ENCODE results near the gene KRTAP4-9.
"Not testable (repeated sequence)": the region's sequence is repeated elsewhere in the genome, so short reads cannot be mapped to it uniquely, and the experiment has no call there.

The KRTAP4-9 gene

DNA sequence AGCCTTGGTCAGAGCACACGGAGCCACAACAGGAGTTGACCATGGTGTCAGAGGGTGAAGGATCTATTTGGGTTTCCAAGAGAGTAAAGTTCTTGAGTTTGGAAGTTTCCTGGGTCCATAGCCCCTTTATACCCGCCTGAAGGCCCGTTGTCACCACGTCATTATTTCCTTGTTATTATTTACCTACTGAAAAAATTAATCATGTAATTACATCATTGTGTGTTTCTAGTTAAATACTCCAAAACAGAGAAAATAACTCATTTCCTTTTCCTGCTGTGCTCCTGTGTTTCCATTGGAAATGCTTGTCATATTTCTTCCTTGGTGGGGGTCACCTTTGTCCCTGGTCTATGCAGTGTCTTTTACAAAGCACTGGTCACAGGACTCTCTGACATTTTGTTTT, 7.1 kb upstream of the KRTAP4-9 start, which contains the start of gene KRTAP4-8:
KRTAP4-8 (minus strand) TSS at position 101 of the 400 bp plus-strand sequence; CDS start at position 43, 58 bp downstream.
- no peak for DNase-seq (ENCODE audit: low spot score)

DNA sequence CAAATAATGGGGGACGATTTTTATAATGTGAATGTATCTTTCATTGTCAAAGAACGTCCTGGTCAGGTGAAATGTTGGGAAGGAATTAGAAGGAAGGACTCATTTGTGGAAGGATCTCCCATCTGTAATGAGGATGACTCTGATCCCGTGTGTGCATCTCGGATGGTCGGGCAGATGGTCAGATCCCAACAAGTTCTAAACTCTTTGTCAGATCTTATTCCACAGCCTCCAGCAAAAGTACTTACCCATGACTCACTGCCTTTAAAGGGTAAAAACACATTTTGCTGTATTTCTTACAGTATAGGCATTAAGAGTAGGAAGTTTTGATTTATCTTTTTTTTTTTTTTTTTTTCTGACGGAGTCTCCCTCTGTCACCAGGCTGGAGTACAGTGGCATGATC, 6.7 kb upstream of the KRTAP4-9 start:
- DNase-seq (ENCODE audit: low spot score), result no peak

DNA sequence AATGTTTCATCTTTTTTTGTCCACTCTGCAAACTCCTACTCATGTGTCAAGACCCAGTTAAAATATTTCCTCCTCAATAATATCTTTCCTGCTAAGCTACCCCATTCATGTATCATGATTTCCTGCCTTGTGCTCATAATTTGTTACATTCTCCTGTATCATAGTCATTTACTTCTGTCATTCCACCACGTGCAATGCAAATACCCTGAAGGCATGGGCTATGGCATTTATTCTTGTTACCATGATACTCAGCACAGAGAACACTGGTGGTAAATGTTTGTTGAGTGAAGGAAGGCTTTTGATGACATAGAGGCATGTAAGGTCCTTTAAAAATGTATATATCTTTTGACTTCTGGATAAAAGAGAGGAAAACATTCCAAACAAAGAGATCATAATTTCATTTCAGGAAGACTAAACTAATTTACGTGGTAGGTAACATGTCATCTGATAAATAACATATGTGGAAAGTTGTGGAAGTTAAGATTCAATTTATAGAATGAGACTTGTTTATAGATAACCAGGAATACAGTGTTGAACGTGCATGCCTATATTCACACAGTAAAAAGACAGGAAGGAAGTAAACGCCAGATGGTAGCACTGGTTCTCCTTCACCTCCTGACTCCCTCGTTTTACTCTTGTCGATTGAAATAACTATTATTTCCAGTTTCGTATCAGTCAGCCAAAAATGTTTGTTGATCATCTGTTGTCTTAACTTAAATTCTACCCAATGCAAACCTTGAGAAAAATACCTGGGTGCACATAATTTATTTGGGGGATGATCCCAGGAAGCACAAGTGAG, 5.3 kb upstream of the KRTAP4-9 start:
- DNase-seq (ENCODE audit: low spot score), result not testable (repeated sequence)

DNA sequence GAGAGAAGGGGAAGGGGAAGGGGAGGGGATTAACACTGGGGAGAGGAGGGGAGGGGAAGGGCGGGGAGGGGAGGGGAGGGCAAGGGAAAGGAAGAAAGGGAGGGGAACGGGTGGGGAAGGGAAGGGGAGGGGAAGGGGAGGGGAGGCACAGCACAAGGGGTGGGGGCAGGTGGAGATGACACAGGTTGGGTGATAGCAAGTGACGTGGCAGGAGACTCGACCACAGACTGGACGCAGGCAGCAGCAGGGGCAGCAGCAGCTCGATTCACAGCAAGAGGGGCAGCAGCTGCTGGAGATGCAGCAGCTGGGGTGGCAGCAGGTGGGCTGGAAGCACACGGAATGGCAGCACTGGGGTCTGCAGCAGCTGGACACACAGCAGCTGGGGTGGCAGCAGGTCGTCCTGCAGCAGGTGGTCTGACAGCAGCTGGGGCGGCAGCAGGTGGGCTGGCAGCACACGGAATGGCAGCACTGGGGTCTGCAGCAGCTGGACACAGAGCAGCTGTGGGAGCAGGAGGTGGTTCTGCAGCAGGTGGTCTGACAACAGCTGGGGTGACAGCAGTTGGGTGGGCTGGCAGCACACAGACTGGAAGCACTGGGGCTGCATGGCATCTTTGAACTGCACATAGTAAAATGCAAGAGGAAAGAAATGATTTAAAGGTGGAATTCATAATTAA, 3.5 kb upstream of the KRTAP4-9 start, which contains the start of gene KRTAP4-16:
KRTAP4-16 (minus strand) TSS at position 624 of the 674 bp plus-strand sequence; CDS start at position 624, 0 bp downstream.
- no peak for DNase-seq (ENCODE audit: low spot score)

DNA sequence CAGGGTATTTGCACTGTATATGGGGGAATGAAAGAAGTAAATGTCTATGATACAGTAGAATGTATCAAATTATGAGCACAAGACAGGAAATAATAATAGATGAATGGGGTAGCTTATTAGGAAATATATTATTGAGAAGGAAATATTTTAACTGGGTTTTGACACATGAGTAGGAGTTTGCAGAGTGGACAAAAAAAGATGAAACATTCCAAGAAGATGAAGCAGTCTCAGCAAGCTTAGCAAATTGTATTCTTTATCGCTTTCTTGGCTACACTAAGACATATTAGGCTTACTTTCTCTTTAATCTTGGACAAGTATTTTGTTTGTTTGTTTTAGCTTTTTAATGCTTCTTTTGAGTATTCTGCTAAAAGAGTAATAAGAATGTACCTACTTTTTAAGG, 1.3 kb upstream of the KRTAP4-9 start:
- DNase-seq (ENCODE audit: low spot score), result no peak

DNA sequence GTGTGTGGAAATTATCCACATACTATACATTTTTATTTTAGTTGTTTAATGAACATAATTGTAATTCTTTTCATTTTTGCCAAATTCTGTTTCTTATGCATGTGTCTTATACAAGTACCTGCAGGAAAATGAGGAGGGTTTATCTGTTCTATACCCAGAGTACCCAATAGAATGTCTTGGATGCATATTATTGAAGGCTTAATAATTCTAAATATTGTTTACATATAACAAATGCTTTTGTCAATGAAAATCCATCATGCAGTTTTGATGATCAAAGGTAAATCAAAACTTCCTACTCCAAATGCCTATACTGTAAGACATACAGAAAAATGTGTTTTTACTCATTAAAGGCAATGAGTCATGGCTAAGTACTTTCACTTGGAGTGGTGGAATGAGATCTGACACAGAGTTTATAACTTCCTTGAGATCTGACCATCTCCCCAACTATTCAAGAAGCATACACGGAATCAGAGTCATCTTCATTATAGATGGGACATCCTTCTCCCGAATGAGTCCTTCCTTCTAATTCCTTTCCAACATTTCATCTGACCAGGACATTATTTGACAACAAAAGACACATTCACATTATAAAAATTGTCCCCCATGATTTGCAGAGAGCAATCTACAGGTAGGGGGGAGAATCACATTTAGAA, 677 bp upstream of the KRTAP4-9 start:
- not testable (repeated sequence) for DNase-seq (ENCODE audit: low spot score)

DNA sequence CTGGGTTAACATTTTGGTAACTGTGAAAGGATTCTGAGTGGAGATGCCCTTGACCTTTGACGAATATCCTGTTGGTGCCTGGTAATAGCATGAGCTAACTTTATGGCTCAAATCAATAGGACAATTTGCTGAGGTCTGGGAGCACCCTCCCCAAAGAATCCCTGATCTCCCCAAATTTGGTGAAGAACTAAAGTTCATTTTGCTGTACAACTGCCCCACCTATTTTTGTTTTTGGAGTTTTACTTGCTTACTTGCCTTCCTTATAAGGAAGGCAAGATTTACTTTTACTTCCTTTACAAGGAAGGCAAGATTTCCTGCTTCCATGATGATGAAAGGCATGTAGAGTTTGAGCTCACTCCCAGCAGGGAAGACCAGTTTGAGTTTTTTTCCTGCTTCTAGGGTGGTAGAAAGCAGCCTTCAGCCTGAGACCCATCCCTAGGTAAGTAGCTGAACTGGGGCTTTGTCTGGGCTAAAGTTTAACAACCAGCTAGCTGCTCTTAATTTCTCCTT, 2.8 kb downstream of the KRTAP4-9 start:
- no peak for DNase-seq (ENCODE audit: low spot score)

DNA sequence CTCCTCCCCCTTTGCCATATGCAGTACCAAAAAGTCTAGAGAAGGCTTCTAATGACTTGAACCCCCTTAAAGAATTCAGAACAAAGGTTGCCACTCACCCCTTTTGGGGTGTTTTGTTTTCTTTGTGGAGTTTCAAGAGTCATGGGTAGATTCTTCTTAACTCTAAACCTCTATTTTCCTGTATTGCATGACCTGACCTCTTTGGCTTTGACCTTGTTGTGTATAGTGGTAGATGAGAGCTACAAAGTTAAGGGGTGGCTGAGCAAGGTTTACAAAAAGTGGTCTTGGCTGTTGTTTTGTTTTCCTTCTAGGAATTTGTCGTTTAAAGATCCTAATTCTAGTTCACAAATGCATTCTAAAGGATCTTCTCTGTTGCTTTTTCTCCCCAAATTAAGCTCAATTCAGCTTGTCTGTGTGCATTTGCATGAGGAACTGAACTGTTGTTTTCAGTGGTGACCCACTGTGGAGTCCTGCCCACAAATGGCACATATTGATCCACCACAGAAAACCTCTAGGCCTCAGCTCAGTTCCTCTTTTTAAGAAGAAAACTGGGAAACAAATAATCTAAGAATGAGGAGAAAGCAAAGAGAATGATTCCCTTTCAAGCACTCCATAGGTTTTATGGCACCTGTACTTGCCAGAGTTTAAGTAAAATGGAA, 3.7 kb downstream of the KRTAP4-9 start:
- not testable (repeated sequence) for DNase-seq (ENCODE audit: low spot score)

DNA sequence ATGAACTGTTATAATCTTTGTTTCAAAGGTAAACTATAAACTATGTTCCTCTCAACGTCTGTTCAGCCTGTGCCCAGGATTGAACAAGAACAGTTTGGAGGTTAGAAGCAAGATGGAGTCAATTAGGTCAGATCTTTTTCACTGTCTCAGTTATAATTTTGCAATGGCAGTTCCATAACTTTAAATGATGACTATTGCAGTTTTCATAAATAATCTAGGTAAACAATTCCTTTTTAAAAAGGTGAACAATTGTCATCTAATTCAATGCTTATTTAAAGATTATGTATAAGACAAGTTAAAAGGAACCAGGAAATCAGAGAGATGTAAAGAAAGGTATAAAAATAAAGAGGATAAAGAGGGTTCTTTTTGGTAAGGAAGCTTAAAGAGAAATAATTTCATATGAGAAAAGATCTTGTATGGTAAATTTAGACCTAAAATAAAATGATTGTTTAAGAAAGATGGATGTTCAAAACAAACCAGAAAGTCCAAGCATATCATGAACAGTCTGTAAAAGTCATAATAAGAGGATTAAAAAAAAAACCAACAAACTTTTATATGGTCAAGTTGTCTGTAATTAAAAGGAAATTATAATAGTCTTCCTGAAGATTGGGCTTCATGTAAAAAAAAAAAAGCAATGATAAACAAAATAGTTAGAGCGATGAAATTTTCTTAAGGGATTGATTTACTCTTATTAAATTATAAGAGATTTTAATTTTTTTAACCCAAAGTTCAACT, 6.1 kb downstream of the KRTAP4-9 start:
- DNase-seq (ENCODE audit: low spot score), result no peak

DNA sequence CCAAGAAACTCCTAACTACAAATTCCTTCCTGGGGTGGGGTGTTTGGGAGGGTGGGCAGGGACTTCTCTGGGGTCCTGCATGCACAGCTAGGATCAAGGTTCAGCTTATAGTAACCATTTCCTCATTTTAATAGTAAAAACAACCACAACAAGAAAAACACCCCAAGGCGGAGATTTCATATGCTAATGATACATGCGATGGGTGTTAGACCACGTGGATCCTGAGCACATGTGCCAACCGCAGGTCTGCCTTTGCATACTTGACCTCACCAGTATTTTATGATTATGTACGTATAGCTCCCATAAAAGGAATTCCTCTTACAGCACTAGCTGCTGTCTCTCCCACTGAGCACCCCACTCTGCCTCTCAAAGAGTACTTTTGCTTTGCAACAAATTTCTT, 11.1 kb downstream of the KRTAP4-9 start:
- DNase-seq (ENCODE audit: low spot score), result no peak

DNA sequence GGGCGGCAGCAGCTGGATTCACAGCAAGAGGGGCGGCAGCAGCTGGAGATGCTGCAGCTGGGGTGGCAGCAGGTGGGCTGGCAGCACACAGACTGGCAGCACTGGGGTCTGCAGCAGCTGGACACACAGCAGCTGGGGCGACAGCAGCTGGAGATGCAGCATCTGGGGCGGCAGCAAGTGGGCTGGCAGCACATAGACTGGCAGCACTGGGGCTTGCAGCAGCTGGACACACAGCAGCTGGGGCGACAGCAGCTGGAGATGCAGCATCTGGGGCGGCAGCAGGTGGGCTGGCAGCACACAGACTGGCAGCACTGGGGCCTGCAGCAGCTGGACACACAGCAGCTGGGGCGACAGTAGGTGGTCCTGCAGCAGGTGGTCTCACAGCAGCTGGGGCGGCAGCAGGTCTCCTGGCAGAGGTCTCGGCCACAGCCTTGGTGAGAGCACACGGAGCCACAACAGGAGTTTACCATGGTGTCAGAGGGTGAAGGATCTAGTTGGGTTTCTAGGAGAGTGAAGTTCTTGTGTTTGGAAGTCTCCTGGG, 12.7 kb downstream of the KRTAP4-9 start, which contains the start of gene KRTAP4-11:
KRTAP4-11 (minus strand) TSS at position 528 of the 541 bp plus-strand sequence; CDS start at position 470, 58 bp downstream.
- DNase-seq (ENCODE audit: low spot score), result not testable (repeated sequence)

DNA sequence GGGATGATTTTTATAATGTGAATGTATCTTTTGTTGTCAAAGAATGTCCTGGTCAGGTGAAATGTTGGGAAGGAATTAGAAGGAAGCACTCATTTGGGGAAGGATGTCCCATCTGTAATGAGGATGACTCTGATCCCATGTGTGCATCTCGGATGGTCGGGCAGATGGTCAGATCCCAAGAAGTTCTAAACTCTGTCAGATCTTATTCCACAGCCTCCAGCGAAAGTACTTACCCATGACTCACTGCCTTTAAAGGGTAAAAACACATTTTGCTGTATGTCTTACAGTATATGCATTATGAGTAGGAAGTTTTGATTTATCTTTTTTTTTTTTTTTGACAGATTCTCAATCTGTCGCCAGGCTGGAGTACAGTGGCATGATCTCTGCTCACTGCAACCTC, 13.5 kb downstream of the KRTAP4-9 start:
- DNase-seq (ENCODE audit: low spot score), result no peak

DNA sequence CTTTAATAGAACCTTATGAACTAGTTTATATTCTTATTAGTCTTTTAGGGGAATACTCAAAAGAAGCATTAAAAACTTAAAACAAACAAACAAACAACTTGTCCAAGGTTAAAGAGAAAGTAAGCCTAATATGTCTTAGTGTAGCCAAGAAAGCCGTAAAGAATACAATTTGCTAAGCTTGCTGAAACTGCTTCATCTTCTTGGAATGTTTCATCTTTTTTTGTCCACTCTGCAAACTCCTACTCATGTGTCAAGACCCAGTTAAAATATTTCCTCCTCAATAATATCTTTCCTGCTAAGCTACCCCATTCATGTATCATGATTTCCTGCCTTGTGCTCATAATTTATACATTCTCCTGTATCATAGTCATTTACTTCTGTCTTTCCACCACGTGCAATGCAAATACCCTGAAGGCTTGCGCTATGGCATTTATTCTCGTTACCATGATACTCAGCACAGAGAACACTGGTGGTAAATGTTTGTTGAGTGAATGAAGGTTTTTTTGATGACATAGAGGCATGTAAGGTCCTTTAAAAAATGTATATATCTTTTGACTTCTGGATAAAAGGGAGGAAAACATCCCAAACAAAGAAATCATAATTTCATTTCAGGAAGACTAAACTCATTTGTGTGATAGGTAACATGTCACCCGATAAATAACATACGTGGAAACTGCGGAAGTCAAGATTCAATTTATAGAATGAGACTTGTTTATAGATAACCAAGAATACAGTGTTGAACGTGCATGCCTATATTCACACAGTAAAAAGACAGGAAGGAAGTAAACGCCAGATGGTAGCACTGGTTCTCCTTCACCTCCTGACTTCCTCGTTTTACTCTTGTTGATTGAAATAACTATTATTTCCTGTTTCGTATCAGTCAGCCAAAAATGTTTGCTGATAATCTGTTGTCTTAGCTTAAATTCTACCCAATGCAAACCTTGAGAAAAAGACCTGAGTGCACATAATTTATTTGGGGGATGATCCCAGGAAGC, 14.8 kb downstream of the KRTAP4-9 start:
- DNase-seq (ENCODE audit: low spot score), result not testable (repeated sequence)

DNA sequence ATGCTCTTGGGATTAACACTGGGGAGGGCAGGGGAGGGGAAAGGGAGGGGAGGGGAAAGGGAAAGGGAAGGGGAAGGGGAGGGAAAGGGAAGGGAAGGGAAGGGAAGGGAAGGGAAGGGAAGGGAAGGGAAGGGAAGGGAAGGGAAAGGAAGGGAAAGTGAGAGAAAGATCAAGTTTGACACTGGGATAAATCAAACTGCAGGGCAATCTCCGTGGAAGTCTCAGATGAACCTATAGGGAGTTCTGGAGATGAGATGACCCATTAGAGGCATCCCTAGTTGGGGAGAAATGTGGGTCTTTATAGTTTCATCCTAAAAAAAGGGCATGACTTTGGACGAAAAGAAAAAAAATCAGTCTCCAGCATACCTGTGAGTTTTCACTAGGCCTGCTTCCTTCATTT, 16.6 kb downstream of the KRTAP4-9 start:
- DNase-seq (ENCODE audit: low spot score), result no peak

DNA sequence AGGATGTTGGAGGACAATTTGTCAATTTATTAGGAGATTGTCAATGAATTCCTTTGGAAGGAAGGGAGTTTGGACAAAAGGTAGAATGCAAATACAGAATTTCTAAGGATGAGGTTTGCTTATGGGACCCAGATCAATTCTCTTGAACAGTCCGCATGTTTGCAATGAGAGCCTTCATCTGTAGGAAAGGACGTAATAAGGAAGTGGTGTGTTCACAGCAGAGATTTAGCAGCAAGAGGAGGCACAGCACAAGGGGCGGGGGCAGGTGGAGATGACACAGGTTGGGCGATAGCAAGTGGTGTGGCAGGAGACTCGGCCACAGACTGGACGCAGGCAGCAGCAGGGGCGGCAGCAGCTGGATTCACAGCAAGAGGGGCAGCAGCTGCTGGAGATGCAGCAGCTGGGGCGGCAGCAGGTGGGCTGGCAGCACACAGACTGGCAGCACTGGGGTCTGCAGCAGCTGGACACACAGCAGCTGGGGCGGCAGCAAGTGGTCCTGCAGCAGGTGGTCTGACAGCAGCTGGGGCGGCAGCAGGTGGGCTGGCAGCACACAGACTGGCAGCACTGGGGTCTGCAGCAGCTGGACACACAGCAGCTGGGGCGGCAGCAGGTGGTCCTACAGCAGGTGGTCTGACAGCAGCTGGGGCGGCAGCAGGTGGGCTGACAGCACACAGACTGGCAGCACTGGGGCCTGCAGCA, 18.3 kb downstream of the KRTAP4-9 start:
- DNase-seq (ENCODE audit: low spot score), result not testable (repeated sequence)

DNA sequence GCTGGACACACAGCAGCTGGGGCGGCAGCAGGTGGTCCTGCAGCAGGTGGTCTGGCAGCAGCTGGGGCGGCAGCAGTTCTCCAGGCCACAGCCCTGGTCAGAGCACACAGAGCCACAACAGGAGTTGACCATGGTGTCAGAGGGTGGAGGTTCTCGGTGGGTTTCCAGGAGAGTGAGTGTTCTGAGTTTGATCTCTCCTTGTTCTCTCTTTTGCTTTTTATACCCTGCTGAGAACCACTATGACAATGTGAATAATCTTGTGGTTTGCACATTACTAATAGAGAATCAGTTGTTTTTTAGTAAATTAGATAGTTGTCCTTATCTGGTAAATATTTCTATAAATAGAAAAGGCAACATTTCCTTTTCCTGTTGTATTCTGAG, 18.8 kb downstream of the KRTAP4-9 start, which contains the start of gene KRTAP4-12:
KRTAP4-12 (minus strand) TSS at position 192 of the 381 bp plus-strand sequence; CDS start at position 132, 60 bp downstream.
- not testable (repeated sequence) for DNase-seq (ENCODE audit: low spot score)

DNA sequence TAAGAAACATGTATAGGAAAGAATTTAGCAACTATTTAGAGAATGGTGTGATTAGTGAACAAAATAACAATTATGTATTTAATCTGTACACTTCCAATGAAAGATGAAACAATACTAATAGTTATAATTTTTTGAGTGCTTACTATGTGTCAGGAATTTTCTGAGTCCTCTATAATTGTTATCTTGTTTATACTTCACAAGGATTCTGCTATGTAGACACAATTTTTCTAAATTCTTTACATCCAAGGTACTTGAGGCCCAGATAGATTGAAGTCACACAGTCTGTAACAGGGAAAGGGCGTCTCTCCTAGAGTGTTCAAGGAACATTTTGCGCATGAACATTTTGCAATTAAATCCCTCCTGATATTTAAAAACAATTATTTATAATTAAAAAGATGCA, 19.9 kb downstream of the KRTAP4-9 start:
- no peak for DNase-seq (ENCODE audit: low spot score)

DNA sequence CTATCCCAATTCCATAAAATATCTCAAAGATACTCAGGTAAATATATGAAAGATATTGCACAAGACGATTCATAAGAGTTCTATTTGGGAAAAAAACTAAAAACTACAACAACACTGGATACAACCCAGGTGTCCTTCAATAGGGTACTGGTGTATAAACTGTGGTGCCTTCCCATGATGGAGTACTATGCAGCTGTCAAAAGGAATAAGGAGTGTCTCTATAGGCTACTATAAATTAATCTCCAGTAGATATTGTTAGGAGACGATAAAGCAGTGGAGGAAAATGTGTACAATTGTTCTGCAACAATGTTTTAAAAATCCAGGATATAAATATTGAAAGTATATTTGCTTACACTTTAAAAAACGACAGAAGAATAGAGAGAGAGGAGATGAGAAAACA, 21.2 kb downstream of the KRTAP4-9 start:
- no peak for DNase-seq (ENCODE audit: low spot score)

DNA sequence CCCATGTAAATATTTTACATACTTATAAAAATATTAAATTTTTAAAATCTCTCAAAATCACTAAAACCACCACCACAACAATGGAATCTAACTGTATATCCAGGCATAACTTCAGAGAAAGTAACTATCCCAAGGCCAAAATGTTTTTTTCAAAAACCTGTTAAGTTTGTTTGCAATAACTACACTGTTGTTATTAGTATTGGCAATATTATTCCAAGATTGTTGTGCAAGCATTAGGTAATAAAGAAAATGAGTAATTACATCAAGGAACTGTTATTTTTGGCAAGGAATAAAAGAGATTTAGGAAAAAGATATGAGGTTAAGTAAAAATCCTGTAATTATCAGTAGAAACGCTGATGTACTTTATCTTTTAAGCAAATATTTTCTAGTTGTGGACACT, 22.2 kb downstream of the KRTAP4-9 start:
- no peak for DNase-seq (ENCODE audit: low spot score)
